Fibroblast of lung (primary cell): Measurements from ENCODE around the gene CTNND2.

Experiments used
- CTCF ChIP-seq, 2 donors: IDR thresholded peaks in 1 of 2; conservative IDR thresholded peaks in 1 of 2; 1 replicate in 1 of 2; 2 replicates in 1 of 2; pipeline ENCODE4 v1.5.1; 2011 to 2012; ENCODE audit warnings: low read length in 2 of 2, control low read depth in 1 of 2, inconsistent platforms in 1 of 2, low read depth in 1 of 2, mild to moderate bottlenecking in 1 of 2
- EZH2 ChIP-seq: IDR thresholded peaks from 2 replicates; pipeline ENCODE4 v1.5.1; 2012; ENCODE audit warnings: low read length, control low read depth, mild to moderate bottlenecking; ENCODE audit errors: missing control alignments

- TF ChIP-seq CTCF (conservative IDR thresholded peaks at IDR 0.05 in 1 of 2, IDR thresholded peaks at IDR 0.05 in 1 of 2; ENCODE audit: low read depth in 1 of 2, low read length in 2 of 2), result no peak
- no peak for TF ChIP-seq EZH2
Observed at GRCh38 chr5:11396917-11397316, 507.3 kb downstream of the CTNND2 start.
